PFSK-1 (cell line): ENCODE results near the gene AUTS2.

Experiments
- FOXP2 ChIP-seq: optimal IDR thresholded peaks from 2 replicates; pipeline ENCODE3; 2011; ENCODE audit warnings: borderline replicate concordance, control low read depth, inconsistent platforms; ENCODE audit not compliant: insufficient read depth; ENCODE audit errors: extremely low read length, extremely low read depth
- POLR2AphosphoS5 ChIP-seq: IDR thresholded peaks from 2 replicates; pipeline ENCODE4 v1.6.1; 2012; ENCODE audit warnings: low read depth, mild to moderate bottlenecking, control low read depth, low read length, moderate library complexity
- SIN3A ChIP-seq: IDR thresholded peaks from 2 replicates; pipeline ENCODE4 v1.6.1; 2012; ENCODE audit warnings: mild to moderate bottlenecking, low read length, moderate library complexity, borderline replicate concordance; ENCODE audit not compliant: insufficient read depth
- TAF1 ChIP-seq: IDR thresholded peaks from 2 replicates; pipeline ENCODE4 v1.6.1; 2012; ENCODE audit warnings: low read length, control low read depth, borderline replicate concordance; ENCODE audit not compliant: insufficient read depth
- TF ChIP-seq, protein P1 (sequence below), 2 experiments: IDR thresholded peaks; 2 replicates each; pipeline versions ENCODE4 v1.6.1 to v1.8.0; 2011 to 2012; ENCODE audit warnings: low read depth in 2 of 2, low read length in 2 of 2, control low read depth in 1 of 2, inconsistent platforms in 1 of 2, mild to moderate bottlenecking in 1 of 2, moderate library complexity in 1 of 2; ENCODE audit not compliant: insufficient read depth in 1 of 2

The AUTS2 gene

DNA sequence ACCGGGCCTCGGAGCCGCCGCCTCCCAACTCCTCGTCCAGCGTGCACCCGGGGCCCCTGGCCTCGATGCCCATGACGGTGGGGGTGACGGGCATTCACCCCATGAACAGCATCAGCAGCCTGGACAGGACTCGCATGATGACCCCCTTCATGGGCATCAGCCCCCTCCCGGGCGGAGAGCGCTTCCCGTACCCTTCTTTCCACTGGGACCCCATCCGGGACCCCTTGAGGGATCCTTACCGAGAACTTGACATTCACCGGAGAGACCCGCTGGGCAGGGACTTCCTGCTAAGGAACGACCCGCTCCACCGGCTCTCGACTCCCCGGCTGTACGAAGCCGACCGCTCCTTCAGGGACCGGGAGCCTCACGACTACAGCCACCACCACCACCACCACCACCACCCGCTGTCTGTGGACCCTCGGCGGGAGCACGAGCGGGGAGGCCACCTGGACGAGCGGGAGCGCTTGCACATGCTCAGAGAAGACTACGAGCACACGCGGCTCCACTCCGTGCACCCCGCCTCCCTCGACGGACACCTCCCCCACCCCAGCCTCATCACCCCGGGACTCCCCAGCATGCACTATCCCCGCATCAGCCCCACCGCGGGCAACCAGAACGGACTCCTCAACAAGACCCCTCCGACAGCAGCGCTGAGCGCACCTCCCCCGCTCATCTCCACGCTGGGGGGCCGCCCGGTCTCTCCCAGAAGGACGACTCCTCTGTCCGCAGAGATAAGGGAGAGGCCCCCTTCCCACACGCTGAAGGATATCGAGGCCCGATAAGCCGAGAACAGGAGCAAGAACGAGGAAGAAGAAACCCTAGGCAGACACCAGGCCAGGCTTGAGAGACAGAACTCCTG is 1192.2 kb downstream of the AUTS2 start:
- TF ChIP-seq FOXP2 (no peak), POLR2AphosphoS5 (no peak), TAF1 (no peak), SIN3A (no peak)
- TF ChIP-seq, protein P1, sequence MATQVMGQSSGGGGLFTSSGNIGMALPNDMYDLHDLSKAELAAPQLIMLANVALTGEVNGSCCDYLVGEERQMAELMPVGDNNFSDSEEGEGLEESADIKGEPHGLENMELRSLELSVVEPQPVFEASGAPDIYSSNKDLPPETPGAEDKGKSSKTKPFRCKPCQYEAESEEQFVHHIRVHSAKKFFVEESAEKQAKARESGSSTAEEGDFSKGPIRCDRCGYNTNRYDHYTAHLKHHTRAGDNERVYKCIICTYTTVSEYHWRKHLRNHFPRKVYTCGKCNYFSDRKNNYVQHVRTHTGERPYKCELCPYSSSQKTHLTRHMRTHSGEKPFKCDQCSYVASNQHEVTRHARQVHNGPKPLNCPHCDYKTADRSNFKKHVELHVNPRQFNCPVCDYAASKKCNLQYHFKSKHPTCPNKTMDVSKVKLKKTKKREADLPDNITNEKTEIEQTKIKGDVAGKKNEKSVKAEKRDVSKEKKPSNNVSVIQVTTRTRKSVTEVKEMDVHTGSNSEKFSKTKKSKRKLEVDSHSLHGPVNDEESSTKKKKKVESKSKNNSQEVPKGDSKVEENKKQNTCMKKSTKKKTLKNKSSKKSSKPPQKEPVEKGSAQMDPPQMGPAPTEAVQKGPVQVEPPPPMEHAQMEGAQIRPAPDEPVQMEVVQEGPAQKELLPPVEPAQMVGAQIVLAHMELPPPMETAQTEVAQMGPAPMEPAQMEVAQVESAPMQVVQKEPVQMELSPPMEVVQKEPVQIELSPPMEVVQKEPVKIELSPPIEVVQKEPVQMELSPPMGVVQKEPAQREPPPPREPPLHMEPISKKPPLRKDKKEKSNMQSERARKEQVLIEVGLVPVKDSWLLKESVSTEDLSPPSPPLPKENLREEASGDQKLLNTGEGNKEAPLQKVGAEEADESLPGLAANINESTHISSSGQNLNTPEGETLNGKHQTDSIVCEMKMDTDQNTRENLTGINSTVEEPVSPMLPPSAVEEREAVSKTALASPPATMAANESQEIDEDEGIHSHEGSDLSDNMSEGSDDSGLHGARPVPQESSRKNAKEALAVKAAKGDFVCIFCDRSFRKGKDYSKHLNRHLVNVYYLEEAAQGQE (IDR thresholded peaks at IDR 0.05; ENCODE audit: insufficient read depth in 1 of 2, low read depth in 2 of 2, low read length in 2 of 2), result no peak

DNA sequence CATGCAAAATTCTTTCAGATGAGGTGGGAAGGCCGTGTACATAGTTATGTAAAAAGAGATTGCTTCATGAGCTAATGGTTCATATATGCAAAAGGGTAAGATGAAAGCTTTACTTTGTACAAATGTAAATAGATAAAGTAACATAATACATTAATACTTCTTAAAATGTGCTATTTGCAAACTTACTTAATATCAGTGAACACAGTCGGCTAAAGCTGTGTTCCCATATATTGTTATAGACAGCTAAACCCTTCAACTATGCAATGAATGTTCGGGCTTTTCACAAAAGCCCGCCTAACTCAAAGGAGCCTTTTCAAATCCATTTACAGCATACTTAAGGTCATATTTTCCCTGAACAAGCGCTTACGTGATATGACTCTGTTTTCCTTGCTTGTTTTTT is 1193.1 kb downstream of the AUTS2 start:
- no peak for TF ChIP-seq POLR2AphosphoS5
- TF ChIP-seq FOXP2, result no peak

GRCh38 chr7:70793060-70793459 is 1194.8 kb downstream of the AUTS2 start:
- TF ChIP-seq, protein P1 (IDR thresholded peaks at IDR 0.05; ENCODE audit: insufficient read depth in 1 of 2, low read depth in 2 of 2, low read length in 2 of 2), result no peak
- TF ChIP-seq SIN3A (no peak), FOXP2 (no peak), TAF1 (no peak), POLR2AphosphoS5 (no peak)

GRCh38 chr7:70793821-70794220 is 1195.5 kb downstream of the AUTS2 start:
- TF ChIP-seq FOXP2, result no peak
- TF ChIP-seq TAF1, result no peak
- TF ChIP-seq POLR2AphosphoS5, result no peak
- TF ChIP-seq SIN3A, result no peak
- TF ChIP-seq, protein P1 (IDR thresholded peaks at IDR 0.05; ENCODE audit: insufficient read depth in 1 of 2, low read depth in 2 of 2, low read length in 2 of 2), result no peak

DNA sequence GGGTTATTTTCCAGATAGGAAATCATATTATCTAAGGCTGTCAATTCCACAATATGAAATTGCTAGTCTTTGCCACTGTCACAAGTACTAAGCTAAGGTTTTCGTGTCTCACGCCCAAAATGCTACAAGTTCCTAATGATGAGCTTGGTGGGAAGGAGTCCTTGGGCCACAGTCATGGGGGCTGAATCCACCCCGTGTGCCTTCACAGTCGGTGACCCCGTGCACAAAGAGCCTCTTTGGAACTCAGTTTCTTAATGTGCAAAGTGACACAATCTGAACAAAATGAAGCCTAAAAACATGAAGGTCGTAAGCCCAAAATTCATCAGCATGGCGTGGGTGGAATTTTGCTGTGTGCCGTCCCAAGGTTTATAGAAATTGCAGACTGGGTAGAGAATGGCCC is 1196.7 kb downstream of the AUTS2 start:
- TF ChIP-seq FOXP2 (no peak), TAF1 (no peak), SIN3A (no peak), POLR2AphosphoS5 (no peak)
- TF ChIP-seq, protein P1 (IDR thresholded peaks at IDR 0.05; ENCODE audit: insufficient read depth in 1 of 2, low read depth in 2 of 2, low read length in 2 of 2), result no peak
